ENCODE results near the gene ERGIC1. TPM values are rescaled to one million over a fixed set of nuclear protein-coding genes. Genes with fewer than 3 reads are reported as not detected.
A peak's percentile ranks its signal among the peaks of the same experiment; 100 is the strongest.
"Not testable (repeated sequence)": the region's sequence is repeated elsewhere in the genome, so short reads cannot be mapped to it uniquely, and the experiment has no call there.

The ERGIC1 gene
- total RNA-seq, 4 donors from 2014 or later: 60.9 to 123 (median 99.3) TPM

GRCh38 chr5:172862165-172862801 is 28.2 kb downstream of the ERGIC1 start:
- Histone ChIP-seq H3K4me3 (no peak overlapping the region), H3K4me1 (peaks cover 8 to 81% (median 56%) of the 10 kb centered on the region in 4 donors)

GRCh38 chr5:172864171-172864570 is 30.1 kb downstream of the ERGIC1 start:
- not testable (repeated sequence) for DNase-seq (ENCODE audit: low spot score in 2 of 2); H3K9me3 ChIP-seq; H3K27me3 ChIP-seq; H3K4me3 ChIP-seq; H3K36me3 ChIP-seq; H3K27ac ChIP-seq
- WGBS, 2 donors: 67 to 75% methylated on average over 4 of the region's 4 CpGs
- peaks cover 8 to 81% (median 59%) of the 10 kb centered on the region in 4 donors for H3K4me1 ChIP-seq

More at GRCh38 chr5:172862165-172862801, 28.2 kb downstream of the ERGIC1 start:
- Histone ChIP-seq H3K27me3 (no peaks in the 10 kb centered on the region), H3K27ac (peak overlapping the region in 3 of 4 donors; percentile 81 to 91 (median 90)), H3K9me3 (no peaks in the 10 kb centered on the region), H3K36me3 (no peaks in the 10 kb centered on the region)
- TF ChIP-seq CTCF (IDR thresholded peaks at IDR 0.05) (no peak), EP300 (IDR thresholded peaks at IDR 0.05) (no peak), POLR2A (IDR thresholded peaks at IDR 0.05) (no peak)
- WGBS, 2 donors: 78% methylated on average over 5 of the region's 5 CpGs
- DNase-seq (ENCODE audit: low spot score in 2 of 2): no peak

- no peak overlapping the region for H3K4me3 ChIP-seq
- 75 to 86% methylated on average over 7 of the region's 7 CpGs for WGBS, 2 donors
- DNase-seq (ENCODE audit: low spot score in 2 of 2): no peak
- no peaks in the 10 kb centered on the region for H3K9me3 ChIP-seq
- TF ChIP-seq EP300 (IDR thresholded peaks at IDR 0.05): no peak
- H3K36me3 ChIP-seq: no peaks in the 10 kb centered on the region
- no peaks in the 10 kb centered on the region for H3K27me3 ChIP-seq
- peak overlapping the region in 1 of 4 donors; percentile 30 for H3K27ac ChIP-seq
- H3K4me1 ChIP-seq: peaks cover 8 to 81% (median 59%) of the 10 kb centered on the region in 4 donors
Observed at GRCh38 chr5:172864747-172865146, 30.7 kb downstream of the ERGIC1 start.

- WGBS, 2 donors: 94% methylated on average over 4 of the region's 4 CpGs
- H3K27ac ChIP-seq: peak overlapping the region in 2 of 4 donors; percentile 30 to 47
- no peak overlapping the region for H3K4me3 ChIP-seq
- peaks cover 3 to 81% (median 58%) of the 10 kb centered on the region in 4 donors for H3K4me1 ChIP-seq
- no peaks in the 10 kb centered on the region for H3K27me3 ChIP-seq
- TF ChIP-seq EP300 (IDR thresholded peaks at IDR 0.05) (no peak), POLR2A (IDR thresholded peaks at IDR 0.05) (no peak), CTCF (IDR thresholded peaks at IDR 0.05) (no peak)
- no peak for DNase-seq (ENCODE audit: low spot score in 2 of 2)
- no peaks in the 10 kb centered on the region for H3K9me3 ChIP-seq
- no peaks in the 10 kb centered on the region for H3K36me3 ChIP-seq
Observed at GRCh38 chr5:172866378-172866777, 32.3 kb downstream of the ERGIC1 start.

GRCh38 chr5:172866802-172867748 is 33.0 kb downstream of the ERGIC1 start:
- Histone ChIP-seq H3K9me3 (no peaks in the 10 kb centered on the region), H3K36me3 (no peaks in the 10 kb centered on the region), H3K27ac (peak overlapping the region in 2 of 4 donors; percentile 89 to 94), H3K4me1 (peaks cover 0 to 81% (median 58%) of the 10 kb centered on the region in 4 donors), H3K4me3 (no peak overlapping the region), H3K27me3 (no peaks in the 10 kb centered on the region)
- WGBS, 2 donors: 48 to 63% methylated on average over 9 of the region's 9 CpGs
- DNase-seq (ENCODE audit: low spot score in 2 of 2): no peak
- TF ChIP-seq EP300 (IDR thresholded peaks at IDR 0.05) (peak in 1 of 2 donors; percentile 33), CTCF (IDR thresholded peaks at IDR 0.05) (no peak), POLR2A (IDR thresholded peaks at IDR 0.05) (no peak)

Data from tibial nerve (tissue), 4 donors.